H9 (cell line): ENCODE results near the gene NF1. TPM values are rescaled to one million over a fixed set of nuclear protein-coding genes. Genes with fewer than 3 reads are reported as not detected.

Source experiments
- DNase-seq: peaks from one replicate; pipeline ENCODE4 v3.0.0-alpha.2; 2017
- H2AFZ ChIP-seq: one replicate; pipeline ENCODE4 v1.6.1; 2013; ENCODE audit warnings: mild to moderate bottlenecking, low read length, control low read depth, moderate library complexity
- H2AK5ac ChIP-seq: 2 replicates; pipeline ENCODE4 v1.6.1; 2013; ENCODE audit warnings: low read length, control low read depth, mixed read lengths; ENCODE audit not compliant: insufficient read length
- H2BK120ac ChIP-seq: one replicate; pipeline ENCODE4 v1.6.1; 2013; ENCODE audit warnings: low read depth, mild to moderate bottlenecking, low read length, control low read depth, inconsistent platforms; ENCODE audit not compliant: poor library complexity, severe bottlenecking
- H2BK12ac ChIP-seq: 2 replicates; pipeline ENCODE4 v1.6.1; 2013; ENCODE audit warnings: low read length, control low read depth, mixed read lengths, low read depth; ENCODE audit not compliant: insufficient read length
- H2BK15ac ChIP-seq: 2 replicates; pipeline ENCODE4 v1.6.1; 2013; ENCODE audit warnings: low read depth, low read length, control low read depth
- H2BK20ac ChIP-seq: one replicate; pipeline ENCODE4 v1.6.1; 2013; ENCODE audit warnings: low read depth, mild to moderate bottlenecking, low read length, control low read depth, inconsistent platforms; ENCODE audit not compliant: poor library complexity, severe bottlenecking
- H2BK5ac ChIP-seq: 2 replicates; pipeline ENCODE4 v1.6.1; 2013; ENCODE audit warnings: low read length, control low read depth, mixed read lengths; ENCODE audit not compliant: insufficient read length
- H3K14ac ChIP-seq: 2 replicates; pipeline ENCODE4 v1.6.1; 2013; ENCODE audit warnings: low read length, control low read depth; ENCODE audit not compliant: insufficient read depth
- H3K18ac ChIP-seq: 2 replicates; pipeline ENCODE4 v1.6.1; 2013; ENCODE audit warnings: low read depth, mild to moderate bottlenecking, mixed read lengths, low read length, control low read depth; ENCODE audit not compliant: insufficient read length
- H3K23ac ChIP-seq: 2 replicates; pipeline ENCODE4 v1.6.1; 2013; ENCODE audit warnings: low read length, control low read depth, mixed read lengths, low read depth; ENCODE audit not compliant: insufficient read length
- H3K23me2 ChIP-seq: 2 replicates; pipeline ENCODE4 v1.6.1; 2013; ENCODE audit warnings: low read depth, mild to moderate bottlenecking, mixed read lengths, low read length, control low read depth; ENCODE audit not compliant: insufficient read length, poor library complexity, severe bottlenecking
- H3K27ac ChIP-seq: 2 replicates; pipeline ENCODE4 v1.5.1; 2013; ENCODE audit warnings: low read length, control low read depth, mixed read lengths, low read depth; ENCODE audit not compliant: insufficient read length
- H3K27me3 ChIP-seq: 2 replicates; pipeline ENCODE4 v1.6.1; 2013; ENCODE audit warnings: low read length, control low read depth, inconsistent platforms; ENCODE audit not compliant: insufficient read depth
- H3K4ac ChIP-seq: 2 replicates; pipeline ENCODE4 v1.6.1; 2013; ENCODE audit warnings: low read depth, mild to moderate bottlenecking, control low read depth, inconsistent platforms, low read length, moderate library complexity
- H3K4me1 ChIP-seq: 2 replicates; pipeline ENCODE4 v1.6.1; 2013; ENCODE audit warnings: low read length, control low read depth, inconsistent platforms; ENCODE audit not compliant: insufficient read depth
- H3K4me2 ChIP-seq: 2 replicates; pipeline ENCODE4 v1.6.1; 2013; ENCODE audit warnings: low read length, control low read depth, mixed read lengths; ENCODE audit not compliant: insufficient read length, insufficient read depth
- H3K56ac ChIP-seq: 2 replicates; pipeline ENCODE4 v1.6.1; 2013; ENCODE audit warnings: low read depth, mild to moderate bottlenecking, mixed read lengths, low read length, control low read depth; ENCODE audit not compliant: insufficient read length
- H3K79me1 ChIP-seq: 2 replicates; pipeline ENCODE4 v1.6.1; 2013; ENCODE audit warnings: low read depth, mild to moderate bottlenecking, moderate library complexity, low read length, control low read depth, inconsistent platforms; ENCODE audit not compliant: insufficient read depth, poor library complexity, severe bottlenecking
- H3K79me2 ChIP-seq: 2 replicates; pipeline ENCODE4 v1.6.1; 2013; ENCODE audit warnings: low read length, control low read depth, inconsistent platforms; ENCODE audit not compliant: insufficient read depth
- H3K9ac ChIP-seq: 2 replicates; pipeline ENCODE4 v1.6.1; 2013; ENCODE audit warnings: low read length, control low read depth, mixed read lengths; ENCODE audit not compliant: insufficient read length; ENCODE audit errors: extremely low read depth
- H3K9me3 ChIP-seq: one replicate; pipeline ENCODE4 v1.6.1; 2013; ENCODE audit warnings: low read depth, low read length, inconsistent platforms; ENCODE audit not compliant: control insufficient read depth
- H3T11ph ChIP-seq: one replicate; pipeline ENCODE4 v1.6.1; 2013; ENCODE audit warnings: mild to moderate bottlenecking, low read length, control low read depth, inconsistent platforms
- H4K20me1 ChIP-seq: one replicate; pipeline ENCODE4 v1.6.1; 2013; ENCODE audit not compliant: control insufficient read depth, insufficient read length, insufficient read depth
- H4K5ac ChIP-seq: 2 replicates; pipeline ENCODE4 v1.6.1; 2013; ENCODE audit warnings: low read depth, mild to moderate bottlenecking, mixed read lengths, low read length, control low read depth; ENCODE audit not compliant: insufficient read length
- H4K8ac ChIP-seq: replicated peaks from 2 replicates; pipeline ENCODE4 v1.6.1; 2013; ENCODE audit warnings: low read length, control low read depth, mixed read lengths, low read depth; ENCODE audit not compliant: insufficient read length
- H4K91ac ChIP-seq: 2 replicates; pipeline ENCODE4 v1.6.1; 2013; ENCODE audit warnings: low read depth, mild to moderate bottlenecking, moderate library complexity, mixed read lengths, low read length, control low read depth; ENCODE audit not compliant: insufficient read length
- H3K27ac Mint-ChIP-seq, 3 experiments: 2 replicates in 2 of 3; 3 replicates in 1 of 3; pipeline ENCODE4 v1.8.0; 2020 to 2021; ENCODE audit warnings: mixed read lengths in 3 of 3, mild to moderate bottlenecking in 1 of 3, moderate library complexity in 1 of 3
- H3K27me3 Mint-ChIP-seq: 2 replicates; pipeline ENCODE4 v1.8.0; 2021; ENCODE audit warnings: low read depth, mild to moderate bottlenecking, moderate library complexity, mixed read lengths
- H3K36me3 Mint-ChIP-seq, 3 experiments: 2 replicates in 2 of 3; 3 replicates in 1 of 3; pipeline ENCODE4 v1.8.0; 2020 to 2021; ENCODE audit warnings: low read depth in 3 of 3, mixed read lengths in 3 of 3; ENCODE audit not compliant: insufficient read depth in 1 of 3
- H3K4me1 Mint-ChIP-seq, 2 experiments: 2 replicates each; pipeline ENCODE4 v1.8.0; 2020; ENCODE audit warnings: mixed read lengths in 2 of 2
- H3K4me3 Mint-ChIP-seq, 2 experiments: 2 replicates in 1 of 2; 3 replicates in 1 of 2; pipeline ENCODE4 v1.8.0; 2020 to 2021; ENCODE audit warnings: mild to moderate bottlenecking in 2 of 2, mixed read lengths in 2 of 2, moderate library complexity in 1 of 2
- H3K9me3 Mint-ChIP-seq, 2 experiments: 2 replicates in 1 of 2; 3 replicates in 1 of 2; pipeline ENCODE4 v1.8.0; 2020; ENCODE audit warnings: mild to moderate bottlenecking in 2 of 2, mixed read lengths in 2 of 2, moderate library complexity in 1 of 2
- WGBS: extraction: QIAGEN DNeasy Blood & Tissue Kit; methylation state at CpG from one replicate; pipeline ENCODE4 v1.1.7; 2013; ENCODE audit warnings: missing lambda C conversion rate, low lambda C conversion rate, mixed read lengths; ENCODE audit not compliant: insufficient read length; ENCODE audit errors: extremely low coverage; 5-methylcytosine and 5-hydroxymethylcytosine counted together
- total RNA-seq: library from RNA; stranded (reverse); gene quantifications from 2 replicates; pipeline ENCODE4 v1.2.1, GENCODE V29; 2021
- TF ChIP-seq, protein P1 (sequence below): fragments of 200-600 bp; sonication (generic); conservative IDR thresholded peaks from 3 replicates; pipeline ENCODE4 v1.8.0; 2021; ENCODE audit warnings: antibody characterized with exemption, mild to moderate bottlenecking

NF1 gene
- total RNA-seq, 1 experiment from 2014 or later, result 38.1 TPM

- no peak overlapping the region for H2AFZ ChIP-seq
- no peaks in the 10 kb centered on the region for H3K9me3 ChIP-seq
- no peak overlapping the region for H4K8ac ChIP-seq
- H3K79me2 ChIP-seq, result no peaks in the 10 kb centered on the region
- Mint-ChIP-seq H3K9me3 (no peaks in the 10 kb centered on the region), H3K36me3 (peaks cover 2 to 21% (median 5%) of the 10 kb centered on the region in 3 experiments; a peak in 5 of 7 replicates), H3K27me3 (no peaks in the 10 kb centered on the region), H3K4me1 (no peaks in the 10 kb centered on the region), H3K4me3 (no peak overlapping the region), H3K27ac (no peak overlapping the region)
- H3T11ph ChIP-seq, result no peak overlapping the region
- H3K9ac ChIP-seq, result no peak overlapping the region
- no peak overlapping the region for H3K18ac ChIP-seq
- no peaks in the 10 kb centered on the region for H4K20me1 ChIP-seq
- no peak for DNase-seq
- TF ChIP-seq, protein P1, sequence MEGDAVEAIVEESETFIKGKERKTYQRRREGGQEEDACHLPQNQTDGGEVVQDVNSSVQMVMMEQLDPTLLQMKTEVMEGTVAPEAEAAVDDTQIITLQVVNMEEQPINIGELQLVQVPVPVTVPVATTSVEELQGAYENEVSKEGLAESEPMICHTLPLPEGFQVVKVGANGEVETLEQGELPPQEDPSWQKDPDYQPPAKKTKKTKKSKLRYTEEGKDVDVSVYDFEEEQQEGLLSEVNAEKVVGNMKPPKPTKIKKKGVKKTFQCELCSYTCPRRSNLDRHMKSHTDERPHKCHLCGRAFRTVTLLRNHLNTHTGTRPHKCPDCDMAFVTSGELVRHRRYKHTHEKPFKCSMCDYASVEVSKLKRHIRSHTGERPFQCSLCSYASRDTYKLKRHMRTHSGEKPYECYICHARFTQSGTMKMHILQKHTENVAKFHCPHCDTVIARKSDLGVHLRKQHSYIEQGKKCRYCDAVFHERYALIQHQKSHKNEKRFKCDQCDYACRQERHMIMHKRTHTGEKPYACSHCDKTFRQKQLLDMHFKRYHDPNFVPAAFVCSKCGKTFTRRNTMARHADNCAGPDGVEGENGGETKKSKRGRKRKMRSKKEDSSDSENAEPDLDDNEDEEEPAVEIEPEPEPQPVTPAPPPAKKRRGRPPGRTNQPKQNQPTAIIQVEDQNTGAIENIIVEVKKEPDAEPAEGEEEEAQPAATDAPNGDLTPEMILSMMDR, result no peak
- H2BK120ac ChIP-seq, result no peak overlapping the region
- H4K5ac ChIP-seq, result no peak overlapping the region
- H3K27ac ChIP-seq, result no peak overlapping the region
- H2BK12ac ChIP-seq, result no peak overlapping the region
- H3K56ac ChIP-seq, result no peak overlapping the region
- H2BK15ac ChIP-seq, result no peak overlapping the region
- no peak overlapping the region for H4K91ac ChIP-seq
- no peaks in the 10 kb centered on the region for H3K27me3 ChIP-seq
- H3K4me1 ChIP-seq, result no peaks in the 10 kb centered on the region
- no peak overlapping the region for H2BK20ac ChIP-seq
- no peaks in the 10 kb centered on the region for H3K79me1 ChIP-seq
- H3K23me2 ChIP-seq, result no peaks in the 10 kb centered on the region
- H3K14ac ChIP-seq, result no peak overlapping the region
- WGBS, result no CpG with 5 or more reads among the region's 1 CpG
- H3K4me2 ChIP-seq, result no peak overlapping the region
- H3K4ac ChIP-seq, result no peak overlapping the region
- no peak overlapping the region for H2AK5ac ChIP-seq
- no peak overlapping the region for H2BK5ac ChIP-seq
- H3K23ac ChIP-seq, result no peak overlapping the region
These were observed 129.6 kb downstream of the NF1 start for GRCh38 chr17:31224366-31224765.
